Measurements from ENCODE around the gene LGALS4.
"Not testable (repeated sequence)": the region's sequence is repeated elsewhere in the genome, so short reads cannot be mapped to it uniquely, and the experiment has no call there.

Gene LGALS4

GRCh38 chr19:38826856-38827551 lies 14.3 kb upstream of the LGALS4 start:
- DNase-seq (ENCODE audit: extremely low spot score, insufficient read length, low read depth) (no peak), FAIRE-seq (no peak)

- not testable (repeated sequence) for DNase-seq (ENCODE audit: extremely low spot score, insufficient read length, low read depth); FAIRE-seq
These were observed 13.2 kb upstream of the LGALS4 start for GRCh38 chr19:38825936-38826335.

GRCh38 chr19:38821230-38821825 lies 8.6 kb upstream of the LGALS4 start:
- DNase-seq (ENCODE audit: extremely low spot score, insufficient read length, low read depth); FAIRE-seq: not testable (repeated sequence)

GRCh38 chr19:38819231-38819920 lies 6.6 kb upstream of the LGALS4 start:
- FAIRE-seq = no peak
- no peak for DNase-seq (ENCODE audit: extremely low spot score, insufficient read length, low read depth)

GRCh38 chr19:38817081-38817480 lies 4.3 kb upstream of the LGALS4 start:
- no peak for DNase-seq (ENCODE audit: extremely low spot score, insufficient read length, low read depth)
- FAIRE-seq = no peak

- FAIRE-seq = no peak
These were observed 3.5 kb upstream of the LGALS4 start for GRCh38 chr19:38816131-38816750.

GRCh38 chr19:38815059-38816001 lies 2.6 kb upstream of the LGALS4 start:
- FAIRE-seq (no peak), DNase-seq (ENCODE audit: extremely low spot score, insufficient read length, low read depth) (no peak)

More at GRCh38 chr19:38816131-38816750, 3.5 kb upstream of the LGALS4 start:
- DNase-seq (ENCODE audit: extremely low spot score, insufficient read length, low read depth) = no peak

GRCh38 chr19:38813932-38814331 lies 1.2 kb upstream of the LGALS4 start:
- DNase-seq (ENCODE audit: extremely low spot score, insufficient read length, low read depth); FAIRE-seq: not testable (repeated sequence)

- no peak for FAIRE-seq
- DNase-seq (ENCODE audit: extremely low spot score, insufficient read length, low read depth) = no peak
These were observed 578 bp upstream of the LGALS4 start for GRCh38 chr19:38813323-38813722.

- FAIRE-seq (no peak), DNase-seq (ENCODE audit: extremely low spot score, insufficient read length, low read depth) (no peak)
These were observed 520 bp downstream of the LGALS4 start for GRCh38 chr19:38812009-38812840.

GRCh38 chr19:38809592-38810252 lies 3.0 kb downstream of the LGALS4 start:
- DNase-seq (ENCODE audit: extremely low spot score, insufficient read length, low read depth) (no peak), FAIRE-seq (no peak)

- no peak for FAIRE-seq
These were observed 4.0 kb downstream of the LGALS4 start for GRCh38 chr19:38808741-38809140.

GRCh38 chr19:38807374-38808098 lies 5.2 kb downstream of the LGALS4 start:
- FAIRE-seq; DNase-seq (ENCODE audit: extremely low spot score, insufficient read length, low read depth): not testable (repeated sequence)

More at GRCh38 chr19:38808741-38809140, 4.0 kb downstream of the LGALS4 start:
- DNase-seq (ENCODE audit: extremely low spot score, insufficient read length, low read depth) = no peak

GRCh38 chr19:38806371-38806770 lies 6.4 kb downstream of the LGALS4 start:
- FAIRE-seq (no peak), DNase-seq (ENCODE audit: extremely low spot score, insufficient read length, low read depth) (no peak)

- FAIRE-seq (no peak), DNase-seq (ENCODE audit: extremely low spot score, insufficient read length, low read depth) (no peak)
These were observed 7.6 kb downstream of the LGALS4 start for GRCh38 chr19:38805180-38805579.

GRCh38 chr19:38803543-38803942 lies 9.2 kb downstream of the LGALS4 start:
- FAIRE-seq = no peak
- no peak for DNase-seq (ENCODE audit: extremely low spot score, insufficient read length, low read depth)

- no peak for FAIRE-seq
- no peak for DNase-seq (ENCODE audit: extremely low spot score, insufficient read length, low read depth)
These were observed 11.2 kb downstream of the LGALS4 start for GRCh38 chr19:38801359-38802095.

Measured in GM18507 (cell line).